Smooth muscle cell (in vitro differentiated cells): ENCODE measurements around the gene RAVER2. TPM values are rescaled to one million over a fixed set of nuclear protein-coding genes. Genes with fewer than 3 reads are reported as not detected.

Experiments
- DNase-seq: peaks from one replicate; lab custom pipeline; 2025; ENCODE audit not compliant: unreplicated experiment; lab: John Stamatoyannopoulos, UW
- H2AFZ ChIP-seq: fragments of 200-600 bp; sonication (generic); 2 replicates; pipeline ENCODE4 v1.6.0; 2016; ENCODE audit warnings: antibody characterized with exemption, low read depth, mild to moderate bottlenecking
- H3F3A ChIP-seq: fragments of 200-600 bp; sonication (generic); 2 replicates; pipeline ENCODE4 v1.6.0; 2017; ENCODE audit warnings: antibody characterized with exemption, low read depth
- H3K27ac ChIP-seq: fragments of 200-600 bp; sonication (generic); 2 replicates; pipeline ENCODE4 v1.5.1; 2016; ENCODE audit warnings: low read depth, mild to moderate bottlenecking
- H3K27me3 ChIP-seq: fragments of 200-600 bp; sonication (generic); 2 replicates; pipeline ENCODE4 v1.6.1; 2016; ENCODE audit warnings: low read depth, mild to moderate bottlenecking
- H3K36me3 ChIP-seq: fragments of 200-600 bp; sonication (generic); 2 replicates; pipeline ENCODE4 v1.5.1; 2016; ENCODE audit warnings: low read depth
- H3K4me1 ChIP-seq: fragments of 200-600 bp; sonication (generic); 2 replicates; pipeline ENCODE4 v1.5.1; 2016; ENCODE audit warnings: low read depth
- H3K4me2 ChIP-seq: fragments of 200-600 bp; sonication (generic); 2 replicates; pipeline ENCODE4 v1.6.0; 2016; ENCODE audit warnings: mild to moderate bottlenecking
- H3K4me3 ChIP-seq: fragments of 200-600 bp; sonication (generic); 2 replicates; pipeline ENCODE4 v1.5.1; 2016; ENCODE audit warnings: mild to moderate bottlenecking
- H3K79me2 ChIP-seq: fragments of 200-600 bp; sonication (generic); 2 replicates; pipeline ENCODE4 v1.6.0; 2016; ENCODE audit warnings: low read depth, mild to moderate bottlenecking
- H3K9ac ChIP-seq: fragments of 200-600 bp; sonication (generic); 2 replicates; pipeline ENCODE4 v1.6.0; 2016; ENCODE audit warnings: low read depth
- H3K9me3 ChIP-seq: fragments of 200-600 bp; sonication (generic); replicated peaks from 2 replicates; pipeline ENCODE4 v1.5.1; 2016; ENCODE audit warnings: low read depth
- H4K20me1 ChIP-seq: fragments of 200-600 bp; sonication (generic); 2 replicates; pipeline ENCODE4 v1.6.0; 2016; ENCODE audit warnings: low read depth
- CTCF ChIP-seq: fragments of 200-600 bp; sonication (generic); IDR thresholded peaks from 2 replicates; pipeline ENCODE4 v1.5.1; 2017; ENCODE audit warnings: borderline replicate concordance, mild to moderate bottlenecking, antibody characterized with exemption; ENCODE audit not compliant: insufficient read depth, poor library complexity, severe bottlenecking
- WGBS: methylation state at CpG from one replicate; pipeline ENCODE4 v1.1.7; 2016; ENCODE audit warnings: low lambda C conversion rate; 5-methylcytosine and 5-hydroxymethylcytosine counted together
- polyA plus RNA-seq: library from polyadenylated mRNA; unstranded; fragments of >200 nt; fragmentation: Nextera tagmentation; extraction: Ambion mirVana; gene quantifications from 2 replicates; pipeline ENCODE4 v1.2.1, GENCODE V29; 2016
- total RNA-seq: library from RNA; depleted of rRNA; stranded (reverse); fragments of >200 nt; gene quantifications from 2 replicates; pipeline ENCODE4 v1.2.3, GENCODE V29; 2014

RAVER2 gene
- total and polyA plus RNA-seq, 2 experiments from 2014 or later, result 2.8 to 9.8 TPM

DNA sequence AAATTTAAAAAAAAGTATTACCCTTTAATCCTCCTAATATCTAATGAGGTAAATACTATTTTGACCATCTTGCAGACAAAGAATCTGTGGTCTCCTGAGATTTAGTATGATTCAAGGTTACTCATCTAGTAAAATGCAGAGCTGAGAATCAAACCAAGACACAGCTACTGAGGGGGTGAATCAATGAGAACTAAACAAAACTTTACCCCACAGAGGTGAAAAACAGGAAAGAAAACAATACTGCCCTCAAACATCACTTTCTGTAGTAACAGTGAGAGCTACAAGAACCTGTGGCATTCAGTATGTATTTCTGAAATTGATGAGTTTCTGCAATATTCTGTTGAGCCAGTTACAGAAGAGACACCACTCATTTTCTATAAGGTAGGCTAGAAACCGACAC, 136.4 kb downstream of the RAVER2 start:
- Histone ChIP-seq H3K27me3 (no peaks in the 10 kb centered on the region), H3K4me3 (no peak overlapping the region), H3K36me3 (peaks cover 3% of the 10 kb centered on the region), H3K9ac (no peak overlapping the region), H3K9me3 (no peaks in the 10 kb centered on the region), H2AFZ (no peak overlapping the region), H3K79me2 (peaks cover 3% of the 10 kb centered on the region), H3K4me1 (no peaks in the 10 kb centered on the region), H4K20me1 (peaks cover 27% of the 10 kb centered on the region), H3K27ac (no peak overlapping the region), H3K4me2 (no peak overlapping the region), H3F3A (peaks cover 5% of the 10 kb centered on the region)
- no peak for TF ChIP-seq CTCF
- no peak for DNase-seq
- 100% methylated on average over 1 of the region's 1 CpG for WGBS

Other genes starting within 250 kb of the RAVER2 start
- gene JAK1, start 221.5 kb downstream of the RAVER2 start, total RNA-seq, result 101 and 110 TPM in 2 replicates
- gene JAK1, start 221.5 kb downstream of the RAVER2 start, polyA plus RNA-seq, result 44.9 and 52.4 TPM in 2 replicates